T-helper 2 cell treated with Interferon-gamma antibody and Interleukin-4, amounts not matched to agents 5 μg/mL and 100 μg/mL, for 36 hours (primary cell): ENCODE results near the gene PLAC8L1.

ENCODE experiments used
- DNase-seq: peaks from one replicate; pipeline ENCODE4 v3.0.0; 2021; ENCODE audit warnings: low spot score
- H3K27ac Mint-ChIP-seq: one replicate; pipeline ENCODE4 v1.8.0; 2021; ENCODE audit warnings: mild to moderate bottlenecking, mixed read lengths
- H3K27me3 Mint-ChIP-seq: one replicate; pipeline ENCODE4 v1.8.0; 2021; ENCODE audit warnings: low read depth, mixed read lengths
- H3K36me3 Mint-ChIP-seq: one replicate; pipeline ENCODE4 v1.8.0; 2021; ENCODE audit warnings: low read depth, mixed read lengths
- H3K4me1 Mint-ChIP-seq: one replicate; pipeline ENCODE4 v1.8.0; 2021; ENCODE audit warnings: low read depth, mixed read lengths
- H3K4me3 Mint-ChIP-seq: one replicate; pipeline ENCODE4 v1.8.0; 2022; ENCODE audit warnings: mild to moderate bottlenecking, moderate library complexity, mixed read lengths
- H3K9me3 Mint-ChIP-seq: one replicate; pipeline ENCODE4 v1.8.0; 2021; ENCODE audit warnings: mixed read lengths

Gene PLAC8L1

DNA sequence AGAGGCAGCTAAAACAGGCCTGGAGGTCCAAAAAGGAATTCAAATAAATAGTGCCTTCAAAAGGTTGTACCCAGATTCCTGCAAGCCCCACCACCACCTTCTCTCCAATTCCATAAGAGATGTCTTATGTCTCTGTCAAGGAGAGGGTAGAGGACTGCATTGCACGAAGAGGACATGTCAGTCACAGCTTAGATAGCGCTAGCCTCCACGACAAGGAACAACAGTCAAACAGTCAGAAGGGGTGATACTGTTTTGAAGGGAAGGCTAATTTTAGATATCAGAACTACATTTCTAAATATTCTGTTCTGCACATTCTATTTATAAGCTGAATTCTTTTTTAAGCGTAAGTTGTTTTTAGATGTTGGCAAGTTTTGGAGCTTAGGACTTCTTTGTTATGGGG lies 34.2 kb downstream of the PLAC8L1 start:
- Mint-ChIP-seq H3K4me3 (no peak overlapping the region), H3K27ac (no peak overlapping the region), H3K9me3 (no peaks in the 10 kb centered on the region), H3K36me3 (no peaks in the 10 kb centered on the region), H3K27me3 (peaks cover 11% of the 10 kb centered on the region), H3K4me1 (no peaks in the 10 kb centered on the region)
- no peak for DNase-seq

DNA sequence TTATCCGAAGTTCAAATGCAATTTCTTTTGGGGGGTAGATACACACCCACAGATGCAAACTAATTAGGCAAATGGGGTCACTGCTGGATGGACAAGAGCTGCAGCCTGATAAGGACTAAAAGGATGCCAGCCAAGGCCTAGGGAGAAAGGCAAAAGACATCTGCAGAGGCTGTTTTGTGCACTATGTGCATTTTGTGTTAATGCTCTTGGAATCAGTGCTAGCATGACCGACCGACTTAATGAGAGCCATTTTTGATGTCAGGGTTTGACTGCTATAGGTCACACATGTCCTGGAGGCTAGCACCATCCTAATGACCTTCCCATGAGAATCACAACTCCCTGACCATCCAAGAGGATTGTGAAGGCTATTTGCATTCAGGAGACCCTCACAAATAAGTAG lies 34.6 kb downstream of the PLAC8L1 start:
- no peaks in the 10 kb centered on the region for H3K36me3 Mint-ChIP-seq
- H3K4me1 Mint-ChIP-seq: no peaks in the 10 kb centered on the region
- no peak overlapping the region for H3K4me3 Mint-ChIP-seq
- H3K27me3 Mint-ChIP-seq: peaks cover 7% of the 10 kb centered on the region
- no peak overlapping the region for H3K27ac Mint-ChIP-seq
- H3K9me3 Mint-ChIP-seq: no peaks in the 10 kb centered on the region
- DNase-seq: no peak

DNA sequence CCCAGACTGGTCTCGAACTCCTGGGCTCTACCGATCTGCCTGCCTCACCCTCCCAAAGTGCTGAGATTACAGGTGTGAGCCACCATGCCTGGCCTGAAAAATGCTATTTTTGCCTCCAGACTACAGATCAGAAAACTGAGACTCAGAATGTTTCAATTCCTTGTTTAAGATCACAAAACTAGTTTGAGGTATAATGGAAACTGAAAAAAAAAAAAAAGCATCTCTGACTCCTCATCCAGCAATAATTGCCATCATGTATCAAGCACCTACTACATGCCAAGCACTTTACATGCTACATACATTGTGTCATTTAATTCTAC lies 35.6 kb downstream of the PLAC8L1 start:
- Mint-ChIP-seq H3K4me3 (no peak overlapping the region), H3K36me3 (no peaks in the 10 kb centered on the region), H3K27ac (no peak overlapping the region), H3K9me3 (no peaks in the 10 kb centered on the region), H3K27me3 (peaks cover 2% of the 10 kb centered on the region), H3K4me1 (no peaks in the 10 kb centered on the region)
- DNase-seq: no peak

DNA sequence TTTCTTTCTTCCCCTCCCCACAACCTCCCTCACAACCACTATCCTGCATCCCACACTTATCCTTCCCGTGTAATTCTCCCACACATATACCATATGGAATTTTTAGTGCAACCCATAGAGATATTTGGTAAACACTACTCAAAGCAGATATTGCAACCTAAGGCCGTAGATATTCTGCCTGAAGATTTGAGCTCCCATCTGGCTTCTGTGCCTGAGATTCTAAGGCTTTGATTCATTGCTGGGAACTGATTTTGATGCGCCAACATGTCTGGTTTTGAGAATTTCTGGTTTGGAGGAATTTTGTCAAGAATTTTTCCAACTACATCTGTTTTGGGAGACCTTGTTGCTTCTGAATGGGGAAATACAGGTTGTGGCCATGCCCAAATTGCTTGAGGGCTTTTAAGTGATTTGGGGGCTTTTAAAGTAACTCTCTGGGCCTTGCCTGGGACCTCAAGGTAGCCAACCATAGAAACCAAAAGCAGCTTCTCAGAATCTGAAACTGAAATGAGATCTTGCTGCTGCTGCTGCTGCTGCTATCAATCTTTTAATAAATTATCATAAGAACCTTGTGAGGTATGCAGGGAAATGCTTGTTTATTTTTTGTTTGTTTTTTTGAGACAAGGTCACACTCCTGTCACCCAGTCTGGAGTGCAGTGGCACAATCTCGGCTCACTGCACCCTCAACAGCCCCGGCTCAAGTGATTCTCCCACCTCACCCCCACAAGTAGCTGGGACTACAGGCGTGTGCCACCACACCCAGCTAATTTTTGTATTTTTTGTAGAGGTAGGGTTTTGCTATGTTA lies 36.2 kb downstream of the PLAC8L1 start:
- Mint-ChIP-seq H3K27ac (no peak overlapping the region), H3K4me1 (no peaks in the 10 kb centered on the region), H3K9me3 (no peaks in the 10 kb centered on the region), H3K27me3 (peaks cover 2% of the 10 kb centered on the region), H3K4me3 (no peak overlapping the region), H3K36me3 (no peaks in the 10 kb centered on the region)
- no peak for DNase-seq

DNA sequence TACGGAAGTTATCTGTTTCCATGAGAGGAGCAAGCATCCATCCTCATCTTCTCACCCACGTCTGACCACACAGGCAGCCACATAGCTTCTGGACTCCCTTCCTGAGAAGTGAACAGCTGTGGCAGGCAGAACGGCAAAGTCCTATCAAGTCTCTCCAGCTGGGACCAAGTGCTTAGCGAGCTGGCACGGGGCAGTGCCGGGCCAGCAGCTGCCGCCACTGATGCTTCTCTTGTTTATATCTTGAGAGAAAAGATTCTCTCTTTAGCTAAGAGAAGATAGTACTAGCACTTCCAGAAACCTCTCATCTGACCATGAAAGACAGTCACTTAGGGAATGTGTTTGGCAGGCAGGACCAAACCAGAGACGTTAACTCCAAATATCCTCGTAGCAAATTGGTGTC lies 37.2 kb downstream of the PLAC8L1 start:
- Mint-ChIP-seq H3K27ac (no peak overlapping the region), H3K36me3 (no peaks in the 10 kb centered on the region), H3K27me3 (peaks cover 7% of the 10 kb centered on the region), H3K4me3 (no peak overlapping the region), H3K9me3 (no peaks in the 10 kb centered on the region), H3K4me1 (no peaks in the 10 kb centered on the region)
- no peak for DNase-seq

DNA sequence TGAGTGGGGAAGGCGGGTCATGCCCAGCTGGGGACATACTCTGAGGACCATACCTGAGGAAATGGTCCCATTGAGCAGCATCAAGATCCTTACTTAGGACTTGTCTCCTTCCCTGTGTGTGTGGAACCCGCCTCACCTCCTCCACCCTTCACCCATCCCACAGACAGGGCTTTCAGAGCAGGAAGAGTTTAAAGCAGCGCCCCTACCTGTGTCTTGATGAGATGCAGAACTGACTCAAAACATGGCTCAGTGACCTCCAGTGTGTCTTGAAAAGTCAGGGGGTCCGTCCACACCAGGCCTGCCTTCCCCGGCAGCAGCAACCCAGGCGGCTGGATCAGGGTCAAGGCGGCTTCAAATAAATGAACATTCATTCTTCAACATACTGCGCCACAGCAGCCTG lies 38.4 kb downstream of the PLAC8L1 start:
- Mint-ChIP-seq H3K27ac (no peak overlapping the region), H3K4me3 (no peak overlapping the region), H3K9me3 (no peaks in the 10 kb centered on the region), H3K27me3 (peaks cover 7% of the 10 kb centered on the region), H3K36me3 (no peaks in the 10 kb centered on the region), H3K4me1 (no peaks in the 10 kb centered on the region)
- no peak for DNase-seq

DNA sequence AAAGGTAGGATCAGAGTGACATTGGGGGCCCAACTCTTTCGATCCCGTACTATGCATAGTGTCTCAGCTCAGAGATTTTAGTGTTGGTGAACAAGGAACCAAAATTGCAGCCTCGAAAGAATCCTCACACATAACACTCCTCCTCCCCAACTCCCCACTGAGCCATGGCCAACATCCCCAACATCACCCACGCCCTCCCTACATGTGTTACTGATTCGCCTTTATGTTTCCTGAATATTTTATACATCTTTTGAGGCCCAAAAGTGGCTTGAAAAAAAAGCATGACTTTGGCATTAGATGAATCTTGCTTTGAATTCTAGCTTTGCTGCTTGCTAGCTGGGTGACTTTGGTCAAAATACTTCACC lies 45.2 kb downstream of the PLAC8L1 start:
- H3K36me3 Mint-ChIP-seq: no peaks in the 10 kb centered on the region
- H3K4me1 Mint-ChIP-seq: no peaks in the 10 kb centered on the region
- no peaks in the 10 kb centered on the region for H3K9me3 Mint-ChIP-seq
- peaks cover 13% of the 10 kb centered on the region for H3K27me3 Mint-ChIP-seq
- no peak overlapping the region for H3K27ac Mint-ChIP-seq
- no peak overlapping the region for H3K4me3 Mint-ChIP-seq
- no peak for DNase-seq

DNA sequence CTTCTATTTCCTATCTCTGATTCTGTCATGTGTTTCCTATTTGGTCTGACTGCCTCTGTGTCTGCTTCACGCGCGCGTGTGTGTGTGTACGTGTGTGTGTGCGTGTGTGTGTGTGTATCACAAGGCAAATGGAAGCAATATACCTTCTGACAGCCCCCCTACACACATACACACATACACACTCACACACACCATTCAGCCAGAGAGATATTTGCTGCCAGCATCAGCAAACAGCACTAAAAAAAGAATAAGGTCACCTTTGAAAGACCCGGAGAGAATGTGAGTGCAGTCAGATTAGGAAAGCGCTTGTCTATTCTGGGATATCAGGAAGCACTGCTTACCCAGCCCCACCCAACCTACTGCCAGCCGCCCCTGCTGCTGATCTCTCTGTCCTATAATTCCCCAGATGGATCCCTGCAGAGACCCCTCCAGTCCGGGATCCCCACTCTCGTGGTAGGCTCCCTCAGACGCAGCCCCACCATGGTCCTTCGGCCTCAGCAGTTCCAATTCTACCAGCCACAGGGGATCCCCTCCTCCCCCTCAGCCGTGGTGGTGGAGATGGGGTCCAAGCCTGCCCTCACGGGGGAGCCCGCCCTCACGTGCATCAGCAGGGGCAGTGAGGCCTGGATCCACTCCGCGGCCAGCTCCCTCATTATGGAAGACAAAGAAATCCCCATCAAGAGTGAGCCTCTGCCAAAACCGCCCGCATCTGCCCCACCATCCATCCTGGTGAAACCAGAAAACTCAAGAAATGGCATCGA lies 45.7 kb downstream of the PLAC8L1 start:
- Mint-ChIP-seq H3K9me3 (no peaks in the 10 kb centered on the region), H3K36me3 (no peaks in the 10 kb centered on the region), H3K4me3 (no peak overlapping the region), H3K27me3 (peaks cover 13% of the 10 kb centered on the region), H3K4me1 (no peaks in the 10 kb centered on the region), H3K27ac (no peak overlapping the region)
- no peak for DNase-seq

DNA sequence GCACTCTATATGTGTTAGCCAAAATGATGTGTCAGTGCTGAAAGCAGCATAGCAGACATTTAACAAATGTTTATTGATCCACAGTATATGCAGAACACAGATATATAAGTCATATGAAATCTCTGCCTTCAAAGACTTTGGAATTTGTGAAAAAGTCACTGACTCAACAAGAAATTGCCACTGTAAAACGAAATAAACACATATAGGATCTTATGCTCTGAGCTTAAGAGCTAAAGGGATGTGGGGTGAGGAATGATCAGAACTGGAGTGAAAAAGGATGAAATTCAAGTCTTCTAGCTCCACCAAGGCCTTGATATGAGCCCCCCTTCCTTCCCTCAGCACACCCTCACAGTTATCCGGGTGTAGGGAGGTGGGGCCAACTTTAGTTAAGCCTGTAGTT lies 49.9 kb downstream of the PLAC8L1 start:
- Mint-ChIP-seq H3K4me1 (no peaks in the 10 kb centered on the region), H3K27ac (no peak overlapping the region), H3K4me3 (no peak overlapping the region), H3K9me3 (no peaks in the 10 kb centered on the region), H3K36me3 (no peaks in the 10 kb centered on the region), H3K27me3 (peaks cover 16% of the 10 kb centered on the region)
- DNase-seq: no peak

DNA sequence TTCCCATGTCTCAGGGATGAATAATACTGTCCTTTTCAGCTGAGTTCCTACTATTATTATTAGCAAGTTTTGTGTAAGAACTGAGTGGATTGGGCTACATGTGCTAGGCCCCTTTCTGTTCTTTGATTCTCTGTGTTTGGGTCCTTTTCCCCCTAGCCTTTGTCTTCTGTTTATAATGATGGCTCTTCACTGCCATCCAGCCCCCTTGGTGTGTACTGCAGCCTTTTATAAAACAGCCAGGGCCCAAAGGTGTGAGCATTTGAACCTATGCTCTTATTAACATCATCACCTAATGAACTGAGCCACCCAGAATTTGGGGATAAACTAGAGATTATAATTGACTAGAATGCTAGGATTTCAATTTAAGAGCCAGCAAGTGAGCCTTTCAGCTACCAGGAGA lies 52.6 kb downstream of the PLAC8L1 start:
- DNase-seq: no peak
- H3K36me3 Mint-ChIP-seq: no peaks in the 10 kb centered on the region
- H3K27me3 Mint-ChIP-seq: peaks cover 10% of the 10 kb centered on the region
- H3K27ac Mint-ChIP-seq: no peak overlapping the region
- no peaks in the 10 kb centered on the region for H3K4me1 Mint-ChIP-seq
- no peak overlapping the region for H3K4me3 Mint-ChIP-seq
- H3K9me3 Mint-ChIP-seq: no peaks in the 10 kb centered on the region

DNA sequence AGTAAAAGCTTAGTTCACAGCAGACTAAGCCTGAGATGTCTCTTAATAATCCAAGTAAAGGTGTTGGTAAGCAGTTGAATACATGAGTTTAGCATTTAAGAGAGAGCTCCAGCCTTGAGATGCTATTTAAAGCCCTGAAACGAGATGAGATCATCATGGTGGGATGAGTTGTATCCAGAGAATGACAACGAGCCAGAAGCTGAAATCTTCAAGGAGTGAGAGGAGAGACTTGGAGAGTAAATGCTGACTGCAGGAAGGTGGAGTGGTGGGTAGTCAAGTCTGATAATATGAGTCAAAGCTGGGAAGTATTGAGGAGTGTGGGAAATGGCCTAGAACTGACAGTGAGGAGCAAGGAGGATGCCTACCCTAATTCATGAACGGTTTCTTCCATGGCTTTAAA lies 53.7 kb downstream of the PLAC8L1 start:
- H3K9me3 Mint-ChIP-seq: no peaks in the 10 kb centered on the region
- no peak for DNase-seq
- H3K36me3 Mint-ChIP-seq: no peaks in the 10 kb centered on the region
- no peak overlapping the region for H3K27ac Mint-ChIP-seq
- no peaks in the 10 kb centered on the region for H3K4me1 Mint-ChIP-seq
- H3K4me3 Mint-ChIP-seq: no peak overlapping the region
- H3K27me3 Mint-ChIP-seq: peaks cover 10% of the 10 kb centered on the region

DNA sequence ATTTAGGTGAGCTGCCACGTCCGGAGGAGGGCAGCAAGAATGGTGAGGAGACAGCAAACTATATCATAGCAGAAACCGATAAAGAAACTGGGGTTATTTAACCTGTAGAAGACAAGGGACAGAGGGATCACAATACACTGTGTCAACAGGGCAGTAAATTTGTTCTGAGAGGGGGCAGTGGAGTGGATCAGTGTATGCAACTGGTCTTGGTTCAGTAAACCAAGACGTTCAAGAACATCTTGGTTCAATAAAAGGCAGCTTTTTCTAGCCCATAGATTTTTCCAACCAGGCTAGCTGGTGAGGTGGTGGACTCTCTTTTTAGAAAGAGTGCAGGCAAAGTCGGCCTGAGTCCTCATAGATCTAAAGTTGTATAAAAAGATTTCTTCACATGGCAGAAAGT lies 55.3 kb downstream of the PLAC8L1 start:
- H3K4me1 Mint-ChIP-seq: no peaks in the 10 kb centered on the region
- H3K27me3 Mint-ChIP-seq: peaks cover 7% of the 10 kb centered on the region
- H3K36me3 Mint-ChIP-seq: no peaks in the 10 kb centered on the region
- H3K27ac Mint-ChIP-seq: no peak overlapping the region
- H3K4me3 Mint-ChIP-seq: no peak overlapping the region
- no peak for DNase-seq
- H3K9me3 Mint-ChIP-seq: no peaks in the 10 kb centered on the region

DNA sequence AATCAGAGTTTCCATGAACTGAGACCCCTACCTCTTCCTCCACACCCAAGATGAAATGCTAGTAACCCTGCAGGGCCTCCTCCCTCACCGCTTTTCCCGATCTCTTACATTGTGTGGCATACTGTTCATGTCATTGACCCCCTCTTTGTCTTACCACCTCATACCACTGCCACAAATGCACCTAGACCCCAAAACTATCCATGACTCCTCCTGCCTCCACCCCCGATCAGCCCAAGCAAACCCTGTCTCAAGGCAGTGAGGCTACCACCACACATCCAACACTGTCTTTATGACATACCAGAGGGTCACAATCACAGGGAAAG lies 55.7 kb downstream of the PLAC8L1 start:
- Mint-ChIP-seq H3K9me3 (no peaks in the 10 kb centered on the region), H3K36me3 (no peaks in the 10 kb centered on the region), H3K4me1 (no peaks in the 10 kb centered on the region), H3K4me3 (no peak overlapping the region), H3K27ac (no peak overlapping the region), H3K27me3 (peaks cover 7% of the 10 kb centered on the region)
- no peak for DNase-seq

DNA sequence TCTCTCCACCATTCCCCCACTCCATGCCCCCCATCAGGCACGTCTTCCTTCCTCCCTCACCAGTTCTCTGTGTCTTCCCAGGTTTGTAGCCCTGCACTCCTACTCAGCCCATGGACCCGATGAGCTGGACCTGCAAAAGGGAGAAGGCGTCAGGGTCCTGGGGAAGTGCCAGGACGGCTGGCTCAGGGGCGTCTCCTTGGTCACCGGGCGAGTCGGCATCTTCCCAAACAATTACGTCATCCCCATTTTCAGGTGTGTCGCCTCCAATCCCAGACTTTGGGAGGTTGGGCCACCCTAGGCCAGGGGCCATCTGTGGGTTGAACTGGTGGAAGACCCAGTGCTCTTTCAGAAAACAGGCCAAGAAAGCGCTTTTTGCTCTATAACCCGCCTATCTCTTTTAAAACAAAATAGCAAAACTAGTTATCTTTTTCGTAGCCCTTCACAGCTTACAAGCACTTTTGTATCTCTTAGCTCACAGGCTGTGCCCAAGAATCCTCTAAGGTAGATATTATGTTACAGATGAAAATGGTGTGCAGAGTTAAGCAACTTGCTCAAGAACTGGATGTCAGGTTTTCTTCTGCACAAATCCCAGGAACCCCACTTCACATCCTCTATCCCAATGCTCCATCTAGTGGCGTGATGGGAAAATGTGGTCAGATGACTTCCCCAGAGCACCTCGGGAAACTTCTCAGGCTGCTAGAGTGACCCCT lies 56.2 kb downstream of the PLAC8L1 start:
- Mint-ChIP-seq H3K9me3 (no peaks in the 10 kb centered on the region), H3K27me3 (peaks cover 7% of the 10 kb centered on the region), H3K4me1 (no peaks in the 10 kb centered on the region), H3K36me3 (no peaks in the 10 kb centered on the region), H3K4me3 (no peak overlapping the region), H3K27ac (no peak overlapping the region)
- DNase-seq: peak; percentile 6
